HG03097 (cell line): ENCODE measurements around the gene CBX3.
"Not testable (repeated sequence)": the region's sequence is repeated elsewhere in the genome, so short reads cannot be mapped to it uniquely, and the experiment has no call there.

Experiments
- ATAC-seq: cut with Tn5 transposase; IDR thresholded peaks from one replicate; pipeline ENCODE4 v1.9.1; 2021; ENCODE audit not compliant: unreplicated experiment, low FRiP score

The CBX3 gene

DNA sequence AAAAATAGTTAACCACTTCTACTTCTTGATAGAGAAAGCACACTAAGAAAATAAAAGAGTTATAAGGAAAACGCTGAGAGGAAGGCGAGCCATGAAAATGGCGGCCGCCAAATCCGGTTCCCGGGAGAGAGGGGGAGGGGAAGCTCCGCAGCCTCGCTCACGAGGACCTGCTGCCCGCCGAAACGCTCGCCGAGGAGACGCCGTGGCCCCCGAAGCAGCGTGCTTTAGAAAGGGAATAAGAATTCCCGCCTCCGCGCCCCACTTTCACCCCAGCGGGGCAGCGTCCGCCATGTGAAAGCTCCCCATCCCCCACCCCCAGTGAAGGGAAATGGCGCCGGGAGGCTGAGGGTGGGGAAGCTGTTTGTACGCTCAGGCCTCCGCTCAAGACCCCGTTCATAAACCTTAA, 1.5 kb upstream of the CBX3 start:
- ATAC-seq, result peak; percentile 4

DNA sequence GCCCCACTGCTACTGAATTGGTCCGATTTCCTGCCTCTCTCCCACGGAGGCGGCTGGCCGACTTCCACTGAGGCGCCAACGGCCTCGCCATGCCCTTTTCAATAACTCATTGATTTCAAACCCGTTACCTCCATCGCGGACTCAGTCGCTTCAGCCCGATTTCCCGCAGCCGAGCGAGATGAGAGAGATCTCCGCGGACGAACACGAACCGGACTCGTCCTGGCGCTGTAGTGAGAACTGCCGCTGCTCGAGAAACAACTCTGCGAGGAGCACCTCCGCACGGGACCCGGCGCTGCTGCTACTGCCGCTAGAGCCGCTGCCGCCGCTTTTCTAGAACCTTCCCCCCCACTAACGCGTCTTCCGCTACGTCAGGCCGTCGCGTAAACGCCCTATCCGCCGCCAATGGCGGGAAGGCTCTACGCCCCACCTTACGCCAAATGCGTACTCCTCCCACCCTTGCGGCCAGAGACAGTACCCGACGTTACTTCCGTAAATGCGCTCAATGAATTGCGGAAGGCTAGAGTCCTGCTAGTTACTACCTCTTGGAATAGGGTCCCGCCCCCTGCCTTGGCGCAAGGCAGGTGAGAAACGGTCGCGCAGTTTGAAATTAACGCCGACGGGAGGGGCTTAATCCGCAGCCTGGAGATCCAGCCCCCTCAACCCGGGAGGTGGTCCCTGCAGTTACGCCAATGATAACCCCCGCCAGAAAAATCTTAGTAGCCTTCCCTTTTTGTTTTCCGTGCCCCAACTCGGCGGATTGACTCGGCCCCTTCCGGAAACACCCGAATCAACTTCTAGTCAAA, 900 bp upstream of the CBX3 start, which contains the start of gene HNRNPA2B1:
TSS of gene HNRNPA2B1 (minus strand) at position 303 of the 803 bp plus-strand sequence. CDS start at position 134, 169 bp downstream.
- peak; percentile 67 for ATAC-seq

DNA sequence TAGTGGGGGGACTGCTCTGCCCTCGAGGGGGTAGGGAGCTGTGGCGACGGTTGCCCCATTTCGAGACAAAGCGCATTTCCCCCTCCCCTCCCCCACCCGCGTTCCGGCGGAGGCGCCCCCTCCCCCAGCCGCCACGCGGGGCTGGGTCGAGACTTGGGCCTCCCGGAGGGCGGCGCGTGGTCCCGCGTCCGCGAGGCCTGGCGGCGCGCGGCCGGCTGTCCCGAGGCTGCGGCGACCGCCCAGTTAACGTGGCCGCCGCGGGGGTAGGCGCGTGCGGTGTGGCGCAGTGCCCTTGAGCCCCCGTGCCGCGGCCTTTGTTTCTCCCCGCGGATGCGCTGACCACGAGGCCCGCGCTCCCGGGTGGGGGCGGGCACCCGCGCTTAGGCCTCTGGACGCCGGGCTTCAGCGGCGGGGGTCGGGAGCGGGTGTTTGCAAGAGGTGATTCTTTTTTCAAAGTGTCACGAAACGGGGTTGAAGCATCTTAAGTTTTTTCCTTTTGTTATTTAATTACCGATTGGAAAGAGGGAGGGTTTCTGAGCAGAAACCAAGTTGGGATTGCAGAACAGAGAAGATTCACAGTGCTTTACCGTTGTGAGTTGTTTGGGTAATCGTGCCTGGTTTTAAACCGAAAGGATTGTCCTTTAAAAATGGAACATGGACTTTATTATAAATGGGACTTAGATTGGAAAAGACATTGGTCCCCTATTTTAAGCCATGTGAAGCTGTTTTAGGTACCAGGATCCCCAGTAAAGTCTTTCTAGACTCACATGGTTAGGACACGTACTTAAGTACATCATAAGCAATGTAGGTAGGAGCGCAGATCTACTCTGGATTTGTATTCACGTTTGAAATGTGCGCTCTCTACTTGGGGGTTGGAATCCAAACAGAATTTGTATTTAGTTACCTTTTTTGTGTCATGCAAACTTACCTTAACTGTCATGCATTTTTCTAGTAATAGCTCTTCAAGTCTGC, 760 bp downstream of the CBX3 start:
- ATAC-seq, result peak; percentile 0

DNA sequence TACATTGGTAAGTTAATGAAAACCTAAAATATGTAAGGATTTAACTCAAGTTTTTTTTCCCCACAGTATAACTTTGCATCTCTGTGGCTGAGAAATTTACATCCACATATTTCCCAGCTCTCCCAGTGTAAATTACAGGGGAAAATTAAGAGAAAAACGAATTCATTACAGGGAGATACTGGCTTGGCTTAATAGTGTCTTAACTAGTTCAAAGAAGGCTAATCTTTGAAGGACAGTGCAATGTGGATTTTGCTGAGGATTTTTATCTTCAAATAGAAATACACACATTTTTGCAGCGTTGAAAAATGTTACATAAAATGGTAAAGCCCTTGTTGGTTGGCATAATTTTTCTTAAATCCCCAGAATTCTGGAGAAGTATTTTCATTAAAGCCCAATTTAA, 1.5 kb downstream of the CBX3 start:
- ATAC-seq, result no peak

DNA sequence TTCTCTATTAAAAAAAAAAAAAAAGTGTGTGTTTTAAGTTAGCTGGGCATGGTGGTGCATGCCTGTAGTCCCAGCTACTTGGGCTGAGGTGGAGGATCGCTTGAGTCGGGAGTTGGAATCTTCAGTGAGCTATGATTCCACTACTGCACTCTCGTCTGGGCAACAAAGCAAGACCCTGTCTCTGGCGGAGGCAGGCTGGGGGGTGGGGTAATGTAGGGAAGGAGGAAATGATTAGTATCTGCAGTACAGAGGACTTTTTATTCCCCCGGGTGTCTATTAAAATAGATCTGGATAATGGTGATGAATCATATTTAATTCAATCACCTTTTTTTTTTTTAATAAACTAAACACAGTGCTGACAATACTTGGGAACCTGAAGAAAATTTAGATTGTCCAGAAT, 6.5 kb downstream of the CBX3 start:
- no peak for ATAC-seq

DNA sequence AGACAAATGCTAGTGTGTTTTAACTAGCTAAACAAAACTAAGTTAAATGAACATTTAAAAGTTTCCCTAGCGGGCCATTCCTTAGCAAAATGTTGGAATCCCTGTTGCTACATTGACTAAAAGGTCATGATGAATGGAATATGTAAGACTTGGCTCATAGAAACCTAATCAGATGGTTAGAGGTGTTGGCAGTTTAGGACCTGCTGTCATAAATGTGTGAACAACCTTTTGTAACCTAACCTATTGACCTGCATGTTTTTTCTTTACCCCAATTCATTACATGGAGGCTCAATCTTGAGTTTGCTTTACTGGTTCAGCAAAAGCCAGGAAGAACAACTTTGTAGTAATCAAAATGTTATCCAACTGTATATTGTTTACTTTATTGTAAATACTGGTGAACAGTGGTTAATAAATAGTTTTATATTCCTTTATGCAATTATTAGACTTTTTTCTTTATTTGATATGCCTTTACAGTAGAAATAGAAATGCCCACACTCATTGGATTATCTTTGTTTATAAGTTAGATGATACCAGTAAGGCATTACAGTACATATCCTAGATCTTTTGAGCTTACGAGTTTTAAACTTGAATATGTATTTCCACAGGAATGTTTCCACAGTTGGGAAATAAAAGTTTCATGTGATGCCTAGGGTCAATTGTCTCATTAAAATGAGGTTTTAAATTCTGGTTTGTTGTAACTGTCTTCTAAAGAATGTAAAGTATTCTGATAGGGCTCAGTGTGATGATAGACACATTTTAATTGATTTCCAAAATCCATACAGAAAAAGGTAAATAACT, 11.6 kb downstream of the CBX3 start:
- ATAC-seq, result no peak

DNA sequence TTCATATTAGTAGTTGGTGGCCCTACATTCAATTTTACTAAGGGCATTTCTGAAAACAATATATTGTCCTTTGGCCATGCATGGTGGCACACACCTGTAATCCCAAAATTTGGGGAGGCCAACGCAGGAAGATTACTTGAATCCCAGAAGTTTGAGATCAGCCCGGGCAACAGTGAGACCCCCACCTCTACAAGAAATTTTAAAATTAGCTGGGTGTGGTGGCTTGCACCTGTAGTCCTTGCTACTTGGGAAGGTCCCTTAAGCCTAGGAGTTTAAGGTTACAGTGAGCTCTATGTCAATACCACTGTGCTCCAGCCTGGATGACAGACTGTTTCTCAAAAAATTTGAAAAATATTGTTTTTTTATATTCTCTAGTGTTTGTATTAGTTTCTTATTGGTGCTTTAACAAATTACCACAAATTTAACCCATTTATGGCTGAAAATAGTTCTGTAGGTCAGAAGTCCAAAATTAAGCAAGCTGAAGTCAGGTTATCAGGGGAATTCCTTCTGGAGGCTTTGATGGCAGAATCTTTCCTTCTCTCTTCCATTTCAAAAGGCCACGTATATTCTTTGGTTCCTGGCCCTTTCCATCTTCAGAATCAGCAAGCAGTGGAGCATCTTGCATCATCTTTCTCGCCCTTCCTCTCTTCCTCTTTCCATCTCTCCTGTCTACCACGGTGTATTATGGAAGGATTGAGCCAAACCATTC, 12.4 kb downstream of the CBX3 start:
- ATAC-seq, result no peak

DNA sequence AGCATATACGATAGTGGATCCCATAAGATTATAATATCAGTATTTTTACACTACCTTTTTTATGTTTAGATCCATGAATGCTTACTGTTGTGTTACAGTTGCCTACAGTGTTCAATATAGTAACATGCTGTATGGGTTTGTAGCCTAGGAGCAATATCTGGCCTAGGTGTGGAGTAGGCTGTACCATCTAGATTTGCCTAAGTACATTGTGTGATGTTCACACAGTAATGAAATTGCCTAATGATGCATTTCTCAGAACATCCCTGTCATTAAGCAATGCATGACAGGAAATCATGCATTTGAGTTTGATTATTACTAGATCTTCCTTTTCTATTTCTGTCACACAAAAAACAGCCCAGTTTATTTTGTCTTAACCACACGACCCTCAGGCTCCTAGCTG, 14.5 kb downstream of the CBX3 start:
- ATAC-seq, result no peak

DNA sequence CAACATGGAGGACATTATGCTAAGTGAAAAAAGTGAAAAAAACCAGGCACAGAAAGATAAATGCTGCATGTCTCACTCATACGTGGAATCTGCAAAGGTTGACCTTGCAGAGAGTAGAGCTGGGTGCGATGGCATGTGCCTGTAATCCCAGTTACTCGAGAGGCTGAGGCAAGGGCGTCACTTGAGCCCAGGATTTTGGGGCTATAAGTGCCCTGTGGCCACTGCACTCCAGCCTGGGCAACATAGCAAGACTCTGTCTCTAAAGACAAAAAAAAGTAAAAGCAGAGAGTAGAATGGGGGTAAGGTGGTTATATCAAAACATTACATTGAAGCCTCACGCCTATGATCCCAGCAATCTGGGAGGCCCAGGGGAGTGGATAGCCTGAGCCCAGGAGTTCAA, 22.8 kb downstream of the CBX3 start:
- ATAC-seq, result no peak

DNA sequence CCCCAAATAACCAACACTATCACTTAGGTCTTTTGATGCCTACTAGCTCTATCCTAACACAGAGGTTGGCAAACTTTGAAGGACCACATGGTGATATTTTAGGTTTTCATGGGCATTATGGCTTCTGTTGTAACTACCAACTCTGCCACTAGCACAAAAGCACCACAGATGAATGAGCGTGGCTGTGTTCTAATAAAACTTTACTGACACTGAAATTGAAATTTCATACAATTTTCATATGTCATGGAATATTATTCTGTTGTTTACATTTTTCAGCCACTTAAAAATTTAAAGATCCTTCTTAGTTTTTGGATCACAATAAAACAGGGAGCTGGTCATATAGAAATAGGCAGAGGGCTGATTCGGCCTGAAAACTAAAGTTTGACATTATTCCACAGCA, 26.4 kb downstream of the CBX3 start:
- ATAC-seq, result no peak

DNA sequence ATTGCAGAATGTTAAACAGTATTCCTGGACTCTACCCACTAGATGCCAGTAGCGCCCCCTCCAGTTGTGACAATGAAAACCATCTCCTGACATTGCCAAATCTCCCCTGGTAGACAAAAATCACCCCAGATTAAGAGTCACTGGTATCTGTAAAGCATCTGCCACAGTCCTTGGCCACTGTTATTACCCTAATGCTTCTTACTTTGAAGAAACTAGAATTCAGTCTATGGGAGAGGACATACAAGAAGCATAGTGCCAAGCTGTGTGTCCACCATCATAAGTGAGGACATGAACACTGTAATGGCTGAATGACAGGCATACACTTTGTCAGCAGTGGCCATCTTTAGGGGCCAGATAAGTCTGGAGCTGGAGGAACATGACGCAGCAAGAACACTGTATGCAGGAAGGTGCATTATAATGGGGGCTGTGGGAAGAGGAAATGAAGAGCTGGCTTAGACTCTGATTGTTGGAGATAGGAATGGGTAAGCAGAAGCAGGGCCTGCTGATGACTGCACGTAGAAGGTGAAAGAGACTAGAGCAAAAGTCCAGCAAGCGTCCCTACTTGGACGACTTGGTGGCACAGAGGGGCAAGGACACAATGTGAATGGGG, 32.5 kb downstream of the CBX3 start:
- ATAC-seq, result no peak

DNA sequence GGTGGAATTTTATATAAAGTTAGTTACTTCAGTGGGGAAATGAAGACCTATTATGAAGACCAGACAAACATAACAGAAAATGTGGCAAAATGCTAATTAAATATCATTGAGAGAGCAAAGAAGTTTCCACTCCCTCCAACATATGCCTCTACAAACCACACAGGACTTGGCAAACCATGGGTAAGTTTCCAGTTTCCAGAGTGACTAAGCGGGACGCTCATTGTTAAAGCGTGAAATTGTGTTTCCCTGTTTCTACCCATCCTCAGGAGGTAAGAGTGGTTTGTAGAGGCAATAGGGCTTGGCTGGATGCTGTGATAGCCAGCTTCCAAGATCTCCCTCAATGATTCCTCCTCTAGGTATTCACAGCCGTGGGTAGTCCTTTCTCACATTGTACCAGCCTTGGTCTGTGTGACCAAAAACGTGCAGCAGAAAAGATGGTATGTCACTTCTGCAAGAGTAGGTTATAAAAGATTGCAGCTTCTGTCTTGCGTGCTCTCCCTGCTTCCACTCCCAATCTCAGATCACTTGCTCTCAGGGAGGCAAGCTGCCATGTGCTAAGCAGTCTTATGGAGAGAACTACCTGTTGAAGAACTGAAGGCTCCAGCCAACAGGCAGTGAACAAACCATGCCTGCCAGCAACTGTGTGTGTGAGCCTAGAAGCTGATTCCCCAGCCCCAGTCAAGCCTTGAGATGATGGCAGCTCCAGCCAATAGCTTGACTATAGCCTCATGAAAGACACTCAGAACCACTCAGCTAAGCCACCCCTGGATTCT, 35.7 kb downstream of the CBX3 start:
- no peak for ATAC-seq

DNA sequence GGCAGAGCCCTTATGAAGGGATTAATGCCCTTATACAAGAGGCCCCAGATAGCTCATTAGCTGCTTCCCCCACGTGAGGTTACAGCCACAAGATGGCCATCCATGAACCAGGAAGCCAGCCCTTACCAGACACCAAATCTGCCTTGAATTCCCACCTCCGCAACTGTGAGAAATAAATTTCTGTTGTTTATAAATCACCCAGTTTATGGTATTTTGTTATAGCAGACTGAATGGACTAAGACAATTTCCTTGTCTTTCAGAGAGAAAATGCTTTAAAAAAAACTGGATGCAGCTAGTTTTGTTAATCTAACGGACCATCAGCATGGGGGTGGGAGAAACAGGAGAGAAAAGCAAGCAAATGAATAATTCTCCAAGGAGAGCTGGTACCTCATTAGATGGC, 36.5 kb downstream of the CBX3 start:
- ATAC-seq, result no peak

DNA sequence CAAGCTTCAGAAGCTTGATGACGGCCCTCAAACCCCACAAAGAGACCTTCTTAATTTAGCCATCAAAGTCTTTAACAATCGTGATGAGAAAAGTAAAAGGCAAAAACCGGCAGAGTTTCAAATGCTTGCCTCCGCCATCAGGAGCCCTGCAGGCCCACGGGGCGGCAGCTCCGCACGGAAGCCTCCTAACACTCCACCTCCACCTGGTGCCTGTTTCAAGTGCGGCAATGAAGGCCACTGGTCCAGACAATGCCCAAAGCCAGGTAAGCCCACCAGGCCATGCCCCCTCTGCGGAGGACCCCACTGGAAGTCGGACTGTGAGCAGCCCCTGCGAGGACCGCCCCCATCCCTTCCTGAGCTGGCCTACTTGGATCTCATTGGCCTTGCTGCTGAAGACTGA, 43.6 kb downstream of the CBX3 start:
- no peak for ATAC-seq

DNA sequence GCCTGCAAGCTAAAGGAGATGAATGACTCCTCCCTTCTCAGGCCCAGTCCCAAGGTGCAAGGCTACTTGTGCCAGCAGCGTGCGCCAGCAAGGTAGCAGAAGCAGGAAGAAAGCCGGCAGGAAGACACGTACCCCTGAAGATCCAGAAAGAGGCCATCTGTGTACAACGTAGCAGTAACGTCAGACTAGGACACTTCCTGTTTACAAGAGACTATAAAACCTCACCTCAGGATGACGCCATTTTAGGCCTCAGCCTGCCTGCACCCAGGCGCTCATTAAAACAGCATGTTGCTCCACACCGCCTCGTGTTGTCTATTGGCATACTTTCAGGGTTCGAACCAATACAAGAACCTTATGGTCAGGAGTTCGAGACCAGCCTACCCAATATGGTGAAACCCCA, 48.7 kb downstream of the CBX3 start:
- ATAC-seq, result no peak

DNA sequence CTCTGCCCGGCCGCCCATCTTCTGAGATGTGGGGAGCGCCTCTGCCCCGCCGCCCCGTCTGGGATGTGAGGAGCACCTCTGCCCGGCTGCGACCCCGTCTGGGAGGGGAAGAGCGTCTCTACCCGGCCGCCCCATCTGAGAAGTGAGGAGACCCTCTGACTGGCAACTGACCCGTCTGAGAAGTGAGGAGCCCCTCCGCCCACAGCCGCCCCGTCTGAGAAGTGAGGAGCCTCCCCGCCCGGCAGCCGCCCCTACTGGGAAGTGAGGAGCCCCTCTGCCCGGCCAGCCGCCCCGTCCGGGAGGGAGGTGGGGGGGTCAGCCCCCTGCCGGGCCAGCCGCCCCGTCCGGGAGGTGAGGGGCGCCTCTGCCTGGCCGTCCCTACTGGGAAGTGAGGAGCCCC, 60.3 kb downstream of the CBX3 start:
- not testable (repeated sequence) for ATAC-seq
